Hepatocyte (in vitro differentiated cells): ENCODE data around the gene THOP1. TPM values are rescaled to one million over a fixed set of nuclear protein-coding genes. Genes with fewer than 3 reads are reported as not detected.

Source experiments
- DNase-seq: peaks from one replicate; pipeline ENCODE4 v3.0.0-alpha.2; 2016; ENCODE audit warnings: low spot score
- H2AFZ ChIP-seq: fragments of 200-600 bp; sonication (generic); 2 replicates; pipeline ENCODE4 v1.6.0; 2016; ENCODE audit warnings: antibody characterized with exemption, mild to moderate bottlenecking
- H3K27ac ChIP-seq: fragments of 200-600 bp; sonication (generic); 2 replicates; pipeline ENCODE4 v1.5.1; 2016; ENCODE audit warnings: mild to moderate bottlenecking
- H3K27me3 ChIP-seq: fragments of 200-600 bp; sonication (generic); 2 replicates; pipeline ENCODE4 v1.6.1; 2016
- H3K36me3 ChIP-seq: fragments of 200-600 bp; sonication (generic); replicated peaks from 2 replicates; pipeline ENCODE4 v1.5.1; 2016; ENCODE audit warnings: low read depth; ENCODE audit not compliant: insufficient read depth
- H3K4me1 ChIP-seq: fragments of 200-600 bp; sonication (generic); 2 replicates; pipeline ENCODE4 v1.5.1; 2016; ENCODE audit warnings: mild to moderate bottlenecking, moderate library complexity; ENCODE audit not compliant: insufficient read depth
- H3K4me2 ChIP-seq: fragments of 200-600 bp; sonication (generic); 2 replicates; pipeline ENCODE4 v1.6.0; 2016
- H3K4me3 ChIP-seq: fragments of 200-600 bp; sonication (generic); 2 replicates; pipeline ENCODE4 v1.5.1; 2016; ENCODE audit warnings: mild to moderate bottlenecking
- H3K79me2 ChIP-seq: fragments of 200-600 bp; sonication (generic); 2 replicates; pipeline ENCODE4 v1.6.0; 2017; ENCODE audit warnings: mild to moderate bottlenecking
- H3K9me2 ChIP-seq: fragments of 200-600 bp; sonication (generic); replicated peaks from 2 replicates; pipeline ENCODE4 v1.6.0; 2017; ENCODE audit warnings: mild to moderate bottlenecking; ENCODE audit not compliant: insufficient read depth
- H3K9me3 ChIP-seq: fragments of 200-600 bp; sonication (generic); 2 replicates; pipeline ENCODE4 v1.5.1; 2016; ENCODE audit warnings: low read depth, mild to moderate bottlenecking
- H4K20me1 ChIP-seq: fragments of 200-600 bp; sonication (generic); 2 replicates; pipeline ENCODE4 v1.6.0; 2016; ENCODE audit warnings: mild to moderate bottlenecking; ENCODE audit not compliant: insufficient read depth, poor library complexity, severe bottlenecking
- EZH2 ChIP-seq: fragments of 200-600 bp; sonication (generic); IDR thresholded peaks from 2 replicates; pipeline ENCODE4 v1.6.1; 2016; ENCODE audit warnings: antibody characterized with exemption, mild to moderate bottlenecking, borderline replicate concordance
- EZH2phosphoT487 ChIP-seq: fragments of 200-600 bp; sonication (generic); IDR thresholded peaks from one replicate; pipeline ENCODE4 v1.6.1; 2018; ENCODE audit warnings: antibody characterized with exemption, mild to moderate bottlenecking, low read depth, moderate library complexity; ENCODE audit not compliant: unreplicated experiment, severe bottlenecking
- WGBS: methylation state at CpG from one replicate; pipeline ENCODE4 v1.1.6; 2016; ENCODE audit warnings: low lambda C conversion rate; ENCODE audit errors: missing lambda C conversion rate; 5-methylcytosine and 5-hydroxymethylcytosine counted together
- polyA plus RNA-seq: library from polyadenylated mRNA; unstranded; fragments of >200 nt; fragmentation: Nextera tagmentation; extraction: Ambion mirVana; gene quantifications from 2 replicates; pipeline ENCODE4 v1.2.1, GENCODE V29; 2016
- total RNA-seq: library from RNA; depleted of rRNA; stranded (reverse); fragments of >200 nt; gene quantifications from 2 replicates; pipeline ENCODE4 v1.2.3, GENCODE V29; 2014
- TF ChIP-seq, protein P1 (sequence below): fragments of 200-600 bp; sonication (generic); IDR thresholded peaks from 2 replicates; pipeline ENCODE4 v1.5.1; 2016; ENCODE audit warnings: antibody characterized with exemption, mild to moderate bottlenecking; ENCODE audit not compliant: poor library complexity

Gene THOP1
- total and polyA plus RNA-seq, 2 experiments from 2014 or later, result 61.4 to 64.3 TPM

GRCh38 chr19:2793126-2793525, 7.8 kb downstream of the THOP1 start:
- H4K20me1 ChIP-seq, result no peaks in the 10 kb centered on the region
- no peak for TF ChIP-seq EZH2phosphoT487
- TF ChIP-seq, protein P1, sequence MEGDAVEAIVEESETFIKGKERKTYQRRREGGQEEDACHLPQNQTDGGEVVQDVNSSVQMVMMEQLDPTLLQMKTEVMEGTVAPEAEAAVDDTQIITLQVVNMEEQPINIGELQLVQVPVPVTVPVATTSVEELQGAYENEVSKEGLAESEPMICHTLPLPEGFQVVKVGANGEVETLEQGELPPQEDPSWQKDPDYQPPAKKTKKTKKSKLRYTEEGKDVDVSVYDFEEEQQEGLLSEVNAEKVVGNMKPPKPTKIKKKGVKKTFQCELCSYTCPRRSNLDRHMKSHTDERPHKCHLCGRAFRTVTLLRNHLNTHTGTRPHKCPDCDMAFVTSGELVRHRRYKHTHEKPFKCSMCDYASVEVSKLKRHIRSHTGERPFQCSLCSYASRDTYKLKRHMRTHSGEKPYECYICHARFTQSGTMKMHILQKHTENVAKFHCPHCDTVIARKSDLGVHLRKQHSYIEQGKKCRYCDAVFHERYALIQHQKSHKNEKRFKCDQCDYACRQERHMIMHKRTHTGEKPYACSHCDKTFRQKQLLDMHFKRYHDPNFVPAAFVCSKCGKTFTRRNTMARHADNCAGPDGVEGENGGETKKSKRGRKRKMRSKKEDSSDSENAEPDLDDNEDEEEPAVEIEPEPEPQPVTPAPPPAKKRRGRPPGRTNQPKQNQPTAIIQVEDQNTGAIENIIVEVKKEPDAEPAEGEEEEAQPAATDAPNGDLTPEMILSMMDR, result no peak
- no peak for TF ChIP-seq EZH2
- no peaks in the 10 kb centered on the region for H3K36me3 ChIP-seq

DNA sequence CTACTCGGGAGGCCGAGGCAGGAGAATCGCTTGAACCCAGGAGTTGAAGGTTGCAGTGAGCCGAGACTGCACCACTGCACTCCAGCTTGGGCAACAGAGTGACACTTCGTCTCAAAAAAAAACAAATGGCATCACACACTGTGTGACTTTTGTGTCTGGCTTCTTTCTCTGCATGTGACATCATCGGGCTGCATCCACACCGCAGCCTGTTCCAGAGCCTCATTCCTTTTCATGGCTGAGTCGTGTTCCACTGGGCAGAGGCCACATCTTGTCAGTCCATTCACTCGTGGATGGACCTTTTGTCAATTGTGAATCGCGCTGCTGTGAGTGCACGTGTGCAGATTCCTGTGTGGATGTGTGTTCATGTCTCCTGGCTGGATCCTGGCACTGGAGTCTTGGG, 8.3 kb downstream of the THOP1 start:
- Histone ChIP-seq H3K9me2 (no peaks in the 10 kb centered on the region), H3K4me1 (no peaks in the 10 kb centered on the region), H4K20me1 (no peaks in the 10 kb centered on the region), H3K79me2 (peaks cover 7% of the 10 kb centered on the region), H3K4me2 (no peak overlapping the region), H3K9me3 (no peaks in the 10 kb centered on the region), H3K27me3 (no peaks in the 10 kb centered on the region), H2AFZ (no peak overlapping the region), H3K27ac (no peak overlapping the region), H3K4me3 (no peak overlapping the region), H3K36me3 (no peaks in the 10 kb centered on the region)
- WGBS, result 96% methylated on average over 12 of the region's 12 CpGs
- DNase-seq, result no peak
- TF ChIP-seq EZH2 (no peak), EZH2phosphoT487 (no peak)
- TF ChIP-seq, protein P1, result no peak

More at GRCh38 chr19:2793126-2793525, 7.8 kb downstream of the THOP1 start:
- H3K79me2 ChIP-seq, result peaks cover 12% of the 10 kb centered on the region
- H3K9me2 ChIP-seq, result no peaks in the 10 kb centered on the region
- no peak overlapping the region for H3K4me3 ChIP-seq
- DNase-seq, result no peak
- H2AFZ ChIP-seq, result no peak overlapping the region
- no peak overlapping the region for H3K4me2 ChIP-seq
- H3K27ac ChIP-seq, result no peak overlapping the region
- no peaks in the 10 kb centered on the region for H3K4me1 ChIP-seq
- over 99% methylated on average over 7 of the region's 7 CpGs for whole genome bisulfite sequencing
- no peaks in the 10 kb centered on the region for H3K9me3 ChIP-seq
- H3K27me3 ChIP-seq, result no peaks in the 10 kb centered on the region

- Histone ChIP-seq H3K4me3 (no peak overlapping the region), H3K9me2 (no peaks in the 10 kb centered on the region), H3K27me3 (no peaks in the 10 kb centered on the region), H3K9me3 (no peaks in the 10 kb centered on the region), H3K27ac (no peak overlapping the region), H3K79me2 (no peaks in the 10 kb centered on the region), H4K20me1 (no peaks in the 10 kb centered on the region), H3K36me3 (no peaks in the 10 kb centered on the region), H2AFZ (no peak overlapping the region), H3K4me1 (no peaks in the 10 kb centered on the region), H3K4me2 (no peak overlapping the region)
- DNase-seq, result no peak
- TF ChIP-seq EZH2 (no peak), EZH2phosphoT487 (no peak)
- TF ChIP-seq, protein P1, result no peak
- WGBS, result 95% methylated on average over 23 of the region's 27 CpGs
These were observed 10.7 kb downstream of the THOP1 start for GRCh38 chr19:2795827-2796658.
